Parathyroid adenoma (tissue), 2 donors: ENCODE results near the gene LRRTM4.

Experiments used
- H2AFZ ChIP-seq: fragments of 300-600 bp; sonication (generic); one replicate; pipeline ENCODE4 v1.7.0; 2017; ENCODE audit warnings: antibody characterized with exemption, mild to moderate bottlenecking
- H3K27ac ChIP-seq: fragments of 300-600 bp; sonication (generic); one replicate; pipeline ENCODE4 v1.7.0; 2017
- H3K27me3 ChIP-seq: fragments of 300-600 bp; sonication (generic); one replicate; pipeline ENCODE4 v1.7.0; 2017; ENCODE audit warnings: low read length; ENCODE audit not compliant: control insufficient read depth, insufficient read depth
- H3K36me3 ChIP-seq: fragments of 300-600 bp; sonication (generic); one replicate; pipeline ENCODE4 v1.7.0; 2017; ENCODE audit warnings: low read length; ENCODE audit not compliant: control insufficient read depth, insufficient read depth
- H3K4me1 ChIP-seq: fragments of 300-600 bp; sonication (generic); one replicate; pipeline ENCODE4 v1.7.0; 2017; ENCODE audit warnings: control low read depth
- H3K4me2 ChIP-seq: fragments of 300-600 bp; sonication (generic); one replicate; pipeline ENCODE4 v1.7.0; 2017; ENCODE audit warnings: low read length
- H3K4me3 ChIP-seq: fragments of 300-600 bp; sonication (generic); one replicate; pipeline ENCODE4 v1.7.0; 2017; ENCODE audit warnings: low read depth, low read length
- H3K79me2 ChIP-seq: fragments of 300-600 bp; sonication (generic); one replicate; pipeline ENCODE4 v1.7.0; 2017; ENCODE audit warnings: control low read depth
- H3K9ac ChIP-seq: fragments of 300-600 bp; sonication (generic); one replicate; pipeline ENCODE4 v1.7.0; 2017; ENCODE audit warnings: mild to moderate bottlenecking
- H3K9me3 ChIP-seq: fragments of 300-600 bp; sonication (generic); one replicate; pipeline ENCODE4 v1.7.0; 2017; ENCODE audit warnings: low read length; ENCODE audit not compliant: control insufficient read depth
- TF ChIP-seq, protein P1 (sequence below): fragments of 300-600 bp; sonication (generic); IDR thresholded peaks from one replicate; pipeline ENCODE4 v1.7.0; 2017; ENCODE audit warnings: antibody characterized with exemption, mild to moderate bottlenecking
- donor health status: primary hyperparathyroidism.

Gene LRRTM4

GRCh38 chr2:76745605-76746004 is 776.6 kb downstream of the LRRTM4 start:
- no peaks in the 10 kb centered on the region for H3K79me2 ChIP-seq
- H3K9me3 ChIP-seq = no peaks in the 10 kb centered on the region
- TF ChIP-seq, protein P1, sequence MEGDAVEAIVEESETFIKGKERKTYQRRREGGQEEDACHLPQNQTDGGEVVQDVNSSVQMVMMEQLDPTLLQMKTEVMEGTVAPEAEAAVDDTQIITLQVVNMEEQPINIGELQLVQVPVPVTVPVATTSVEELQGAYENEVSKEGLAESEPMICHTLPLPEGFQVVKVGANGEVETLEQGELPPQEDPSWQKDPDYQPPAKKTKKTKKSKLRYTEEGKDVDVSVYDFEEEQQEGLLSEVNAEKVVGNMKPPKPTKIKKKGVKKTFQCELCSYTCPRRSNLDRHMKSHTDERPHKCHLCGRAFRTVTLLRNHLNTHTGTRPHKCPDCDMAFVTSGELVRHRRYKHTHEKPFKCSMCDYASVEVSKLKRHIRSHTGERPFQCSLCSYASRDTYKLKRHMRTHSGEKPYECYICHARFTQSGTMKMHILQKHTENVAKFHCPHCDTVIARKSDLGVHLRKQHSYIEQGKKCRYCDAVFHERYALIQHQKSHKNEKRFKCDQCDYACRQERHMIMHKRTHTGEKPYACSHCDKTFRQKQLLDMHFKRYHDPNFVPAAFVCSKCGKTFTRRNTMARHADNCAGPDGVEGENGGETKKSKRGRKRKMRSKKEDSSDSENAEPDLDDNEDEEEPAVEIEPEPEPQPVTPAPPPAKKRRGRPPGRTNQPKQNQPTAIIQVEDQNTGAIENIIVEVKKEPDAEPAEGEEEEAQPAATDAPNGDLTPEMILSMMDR = no peak
- H3K27me3 ChIP-seq = no peaks in the 10 kb centered on the region
- H3K4me1 ChIP-seq = no peaks in the 10 kb centered on the region
- no peak overlapping the region for H3K9ac ChIP-seq
- no peaks in the 10 kb centered on the region for H3K36me3 ChIP-seq
- H3K27ac ChIP-seq = no peak overlapping the region
- H3K4me2 ChIP-seq = no peak overlapping the region
- no peak overlapping the region for H2AFZ ChIP-seq
- no peak overlapping the region for H3K4me3 ChIP-seq

DNA sequence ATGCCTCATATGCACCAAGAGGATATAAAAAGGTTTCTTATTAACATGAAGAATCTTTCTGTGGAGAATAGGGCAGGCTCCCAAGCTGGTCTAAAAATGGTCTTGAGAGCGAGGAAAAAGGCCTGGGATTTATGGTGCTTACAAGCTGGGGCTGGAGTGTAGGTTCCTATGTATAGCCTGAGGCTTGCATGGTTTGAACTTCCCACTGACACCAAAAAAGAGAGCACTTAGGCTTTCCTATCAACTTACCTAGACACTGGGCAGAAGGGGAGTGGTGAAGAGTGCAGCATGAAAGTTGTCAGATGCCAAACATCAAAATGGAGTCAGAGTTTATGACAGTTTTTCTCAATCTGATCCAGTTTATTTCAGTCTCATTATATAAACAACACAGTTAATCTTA is 784.6 kb downstream of the LRRTM4 start:
- H3K4me1 ChIP-seq = no peaks in the 10 kb centered on the region
- H3K27me3 ChIP-seq = no peaks in the 10 kb centered on the region
- H3K9ac ChIP-seq = no peak overlapping the region
- no peaks in the 10 kb centered on the region for H3K79me2 ChIP-seq
- no peak overlapping the region for H3K27ac ChIP-seq
- TF ChIP-seq, protein P1 = no peak
- H3K9me3 ChIP-seq = no peaks in the 10 kb centered on the region
- no peak overlapping the region for H2AFZ ChIP-seq
- no peak overlapping the region for H3K4me2 ChIP-seq
- no peaks in the 10 kb centered on the region for H3K36me3 ChIP-seq
- no peak overlapping the region for H3K4me3 ChIP-seq

GRCh38 chr2:76733736-76734135 is 788.4 kb downstream of the LRRTM4 start:
- Histone ChIP-seq H3K4me1 (no peaks in the 10 kb centered on the region), H3K27ac (no peak overlapping the region), H3K36me3 (no peaks in the 10 kb centered on the region), H3K27me3 (no peaks in the 10 kb centered on the region), H3K9ac (no peak overlapping the region), H3K79me2 (no peaks in the 10 kb centered on the region), H3K9me3 (no peaks in the 10 kb centered on the region), H3K4me3 (no peak overlapping the region), H2AFZ (no peak overlapping the region), H3K4me2 (no peak overlapping the region)
- TF ChIP-seq, protein P1 = no peak

DNA sequence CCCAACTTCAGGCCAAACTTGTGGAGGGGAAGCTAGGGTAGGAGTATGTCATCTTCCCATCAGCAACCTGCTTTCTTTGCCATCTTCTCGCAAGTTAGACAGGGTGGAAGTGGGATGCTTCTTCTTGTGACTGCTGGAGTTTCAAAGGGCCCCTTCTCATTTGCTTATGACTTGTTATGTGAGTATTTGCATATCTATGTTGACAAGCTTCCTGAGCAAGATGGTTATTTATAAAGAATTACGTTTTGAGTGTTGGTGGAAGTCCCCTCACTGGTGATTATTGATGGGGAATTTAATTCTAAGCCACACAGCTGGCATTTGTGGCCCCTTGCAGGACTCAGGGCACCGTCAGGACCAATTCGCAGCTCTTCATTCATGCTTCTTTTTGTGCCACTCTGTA is 791.0 kb downstream of the LRRTM4 start:
- Histone ChIP-seq H3K4me1 (no peaks in the 10 kb centered on the region), H3K9me3 (no peaks in the 10 kb centered on the region), H3K27me3 (no peaks in the 10 kb centered on the region), H3K9ac (no peak overlapping the region), H3K27ac (no peak overlapping the region), H2AFZ (no peak overlapping the region), H3K4me2 (no peak overlapping the region), H3K4me3 (no peak overlapping the region), H3K36me3 (no peaks in the 10 kb centered on the region), H3K79me2 (no peaks in the 10 kb centered on the region)
- TF ChIP-seq, protein P1 = no peak

GRCh38 chr2:76730021-76730420 is 792.2 kb downstream of the LRRTM4 start:
- no peak overlapping the region for H3K4me2 ChIP-seq
- no peak overlapping the region for H2AFZ ChIP-seq
- no peaks in the 10 kb centered on the region for H3K27me3 ChIP-seq
- H3K4me3 ChIP-seq = no peak overlapping the region
- H3K9ac ChIP-seq = no peak overlapping the region
- H3K4me1 ChIP-seq = no peaks in the 10 kb centered on the region
- no peaks in the 10 kb centered on the region for H3K36me3 ChIP-seq
- no peaks in the 10 kb centered on the region for H3K9me3 ChIP-seq
- no peak overlapping the region for H3K27ac ChIP-seq
- H3K79me2 ChIP-seq = no peaks in the 10 kb centered on the region
- TF ChIP-seq, protein P1 = no peak
